Ishikawa (cell line): Measurements from ENCODE around the gene VAX1.
A peak's percentile ranks its signal among the peaks of the same experiment; 100 is the strongest.

Source experiments
- CEBPB ChIP-seq: IDR thresholded peaks from 2 replicates; pipeline ENCODE4 v1.6.1; 2012
- CREB1 ChIP-seq: IDR thresholded peaks from 2 replicates; pipeline ENCODE4 v1.6.1; 2012; ENCODE audit warnings: low read depth
- EGR1 ChIP-seq: IDR thresholded peaks from 2 replicates; pipeline ENCODE4 v1.6.1; 2012
- EP300 ChIP-seq: IDR thresholded peaks from 2 replicates; pipeline ENCODE4 v1.6.1; 2012; ENCODE audit warnings: borderline replicate concordance
- FOXM1 ChIP-seq: IDR thresholded peaks from 2 replicates; pipeline ENCODE4 v1.6.1; 2012; ENCODE audit warnings: low read depth, borderline replicate concordance
- NFIC ChIP-seq: IDR thresholded peaks from 2 replicates; pipeline ENCODE4 v1.6.1; 2012
- RAD21 ChIP-seq: IDR thresholded peaks from 2 replicates; pipeline ENCODE4 v1.6.1; 2012; ENCODE audit warnings: low read depth
- TAF1 ChIP-seq: IDR thresholded peaks from 2 replicates; pipeline ENCODE4 v1.6.1; 2012; ENCODE audit warnings: low read depth, mild to moderate bottlenecking
- TCF12 ChIP-seq: IDR thresholded peaks from 2 replicates; pipeline ENCODE4 v1.6.1; 2012; ENCODE audit warnings: low read depth
- TEAD4 ChIP-seq: IDR thresholded peaks from 2 replicates; pipeline ENCODE4 v1.6.1; 2012
- YY1 ChIP-seq: IDR thresholded peaks from 2 replicates; pipeline ENCODE4 v1.6.1; 2012; ENCODE audit warnings: low read depth
- ZBTB7A ChIP-seq: IDR thresholded peaks from 2 replicates; pipeline ENCODE4 v1.6.1; 2012; ENCODE audit warnings: low read depth
- TF ChIP-seq, protein P1 (sequence below): IDR thresholded peaks from 2 replicates; pipeline ENCODE4 v1.6.1; 2012
- TF ChIP-seq, protein P2 (sequence below): IDR thresholded peaks from 2 replicates; pipeline ENCODE4 v1.6.1; 2012; ENCODE audit warnings: low read depth, mild to moderate bottlenecking
- TF ChIP-seq, protein P3 (sequence below): IDR thresholded peaks from 2 replicates; pipeline ENCODE4 v1.6.1; 2012

Gene VAX1

DNA sequence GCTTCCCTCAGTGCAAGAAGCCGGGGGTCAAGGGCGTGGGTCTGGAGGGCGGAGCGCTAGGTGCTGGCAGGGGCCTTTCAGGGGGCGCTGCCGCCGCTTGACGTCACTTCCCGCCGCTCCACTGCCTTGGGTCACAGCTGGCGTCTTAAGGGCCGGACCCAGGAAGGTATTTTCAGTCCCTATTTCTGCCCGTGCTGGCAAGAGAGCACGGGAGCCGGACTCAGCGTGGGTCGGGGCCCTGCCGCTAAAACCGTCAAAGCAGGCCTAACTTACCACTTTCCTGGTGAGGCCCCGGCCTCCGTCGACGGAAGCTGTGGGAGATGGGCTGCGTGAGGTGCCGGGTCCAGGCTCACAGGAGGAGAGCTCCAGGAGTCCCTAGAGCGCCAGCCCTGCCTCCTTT lies 12.0 kb downstream of the VAX1 start:
- TF ChIP-seq, protein P1, sequence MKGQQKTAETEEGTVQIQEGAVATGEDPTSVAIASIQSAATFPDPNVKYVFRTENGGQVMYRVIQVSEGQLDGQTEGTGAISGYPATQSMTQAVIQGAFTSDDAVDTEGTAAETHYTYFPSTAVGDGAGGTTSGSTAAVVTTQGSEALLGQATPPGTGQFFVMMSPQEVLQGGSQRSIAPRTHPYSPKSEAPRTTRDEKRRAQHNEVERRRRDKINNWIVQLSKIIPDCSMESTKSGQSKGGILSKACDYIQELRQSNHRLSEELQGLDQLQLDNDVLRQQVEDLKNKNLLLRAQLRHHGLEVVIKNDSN, result no peak
- no peak for TF ChIP-seq TCF12
- TF ChIP-seq FOXM1, result no peak
- no peak for TF ChIP-seq EP300
- no peak for TF ChIP-seq CREB1
- TF ChIP-seq, protein P2, sequence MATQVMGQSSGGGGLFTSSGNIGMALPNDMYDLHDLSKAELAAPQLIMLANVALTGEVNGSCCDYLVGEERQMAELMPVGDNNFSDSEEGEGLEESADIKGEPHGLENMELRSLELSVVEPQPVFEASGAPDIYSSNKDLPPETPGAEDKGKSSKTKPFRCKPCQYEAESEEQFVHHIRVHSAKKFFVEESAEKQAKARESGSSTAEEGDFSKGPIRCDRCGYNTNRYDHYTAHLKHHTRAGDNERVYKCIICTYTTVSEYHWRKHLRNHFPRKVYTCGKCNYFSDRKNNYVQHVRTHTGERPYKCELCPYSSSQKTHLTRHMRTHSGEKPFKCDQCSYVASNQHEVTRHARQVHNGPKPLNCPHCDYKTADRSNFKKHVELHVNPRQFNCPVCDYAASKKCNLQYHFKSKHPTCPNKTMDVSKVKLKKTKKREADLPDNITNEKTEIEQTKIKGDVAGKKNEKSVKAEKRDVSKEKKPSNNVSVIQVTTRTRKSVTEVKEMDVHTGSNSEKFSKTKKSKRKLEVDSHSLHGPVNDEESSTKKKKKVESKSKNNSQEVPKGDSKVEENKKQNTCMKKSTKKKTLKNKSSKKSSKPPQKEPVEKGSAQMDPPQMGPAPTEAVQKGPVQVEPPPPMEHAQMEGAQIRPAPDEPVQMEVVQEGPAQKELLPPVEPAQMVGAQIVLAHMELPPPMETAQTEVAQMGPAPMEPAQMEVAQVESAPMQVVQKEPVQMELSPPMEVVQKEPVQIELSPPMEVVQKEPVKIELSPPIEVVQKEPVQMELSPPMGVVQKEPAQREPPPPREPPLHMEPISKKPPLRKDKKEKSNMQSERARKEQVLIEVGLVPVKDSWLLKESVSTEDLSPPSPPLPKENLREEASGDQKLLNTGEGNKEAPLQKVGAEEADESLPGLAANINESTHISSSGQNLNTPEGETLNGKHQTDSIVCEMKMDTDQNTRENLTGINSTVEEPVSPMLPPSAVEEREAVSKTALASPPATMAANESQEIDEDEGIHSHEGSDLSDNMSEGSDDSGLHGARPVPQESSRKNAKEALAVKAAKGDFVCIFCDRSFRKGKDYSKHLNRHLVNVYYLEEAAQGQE, result no peak
- no peak for TF ChIP-seq YY1

DNA sequence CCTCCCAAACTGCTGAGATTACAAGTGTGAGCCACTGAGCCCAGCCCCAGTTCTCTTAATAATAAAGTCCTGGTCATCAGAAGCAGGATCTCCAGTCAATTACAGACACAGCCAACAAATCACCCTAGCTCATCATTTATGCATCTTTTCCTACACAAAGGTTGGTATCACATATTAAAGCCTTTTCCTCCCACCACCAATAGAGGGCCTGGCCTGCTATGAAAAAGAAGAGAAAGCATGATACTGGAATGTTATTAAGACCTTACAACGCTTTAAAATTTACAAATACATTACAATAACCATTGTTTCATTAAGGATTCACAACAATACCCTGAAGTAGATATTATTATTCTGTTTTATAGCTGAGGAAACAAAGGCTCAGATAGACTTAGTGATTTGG lies 25.9 kb downstream of the VAX1 start:
- TF ChIP-seq FOXM1, result no peak
- TF ChIP-seq EP300, result no peak
- TF ChIP-seq RAD21, result peak; percentile 57

DNA sequence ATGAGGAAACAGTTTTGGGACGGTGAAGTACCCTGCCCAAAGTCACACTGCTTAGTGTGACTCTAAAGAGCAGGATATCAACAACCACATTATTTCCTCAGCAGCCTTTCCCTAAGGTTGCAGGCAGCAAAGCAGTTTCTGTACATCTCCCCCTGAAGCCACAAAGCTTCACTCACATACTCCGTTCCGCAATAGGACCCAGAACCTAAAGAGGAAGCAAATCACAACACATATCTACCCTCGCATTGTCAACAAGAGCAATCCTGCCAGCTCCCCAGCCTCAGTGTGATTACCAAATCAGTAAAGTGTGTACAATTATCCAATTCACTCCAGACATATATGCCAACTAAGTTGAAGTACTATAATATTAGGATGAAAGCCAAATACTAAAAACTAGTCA lies 30.8 kb downstream of the VAX1 start:
- TF ChIP-seq, protein P1, result no peak
- TF ChIP-seq TEAD4 (no peak), CEBPB (no peak), TAF1 (no peak), ZBTB7A (no peak), YY1 (no peak), RAD21 (no peak), EGR1 (no peak), TCF12 (no peak), EP300 (no peak), CREB1 (no peak), FOXM1 (no peak), NFIC (no peak)
- TF ChIP-seq, protein P2, result no peak
- TF ChIP-seq, protein P3, sequence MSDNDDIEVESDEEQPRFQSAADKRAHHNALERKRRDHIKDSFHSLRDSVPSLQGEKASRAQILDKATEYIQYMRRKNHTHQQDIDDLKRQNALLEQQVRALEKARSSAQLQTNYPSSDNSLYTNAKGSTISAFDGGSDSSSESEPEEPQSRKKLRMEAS, result no peak

DNA sequence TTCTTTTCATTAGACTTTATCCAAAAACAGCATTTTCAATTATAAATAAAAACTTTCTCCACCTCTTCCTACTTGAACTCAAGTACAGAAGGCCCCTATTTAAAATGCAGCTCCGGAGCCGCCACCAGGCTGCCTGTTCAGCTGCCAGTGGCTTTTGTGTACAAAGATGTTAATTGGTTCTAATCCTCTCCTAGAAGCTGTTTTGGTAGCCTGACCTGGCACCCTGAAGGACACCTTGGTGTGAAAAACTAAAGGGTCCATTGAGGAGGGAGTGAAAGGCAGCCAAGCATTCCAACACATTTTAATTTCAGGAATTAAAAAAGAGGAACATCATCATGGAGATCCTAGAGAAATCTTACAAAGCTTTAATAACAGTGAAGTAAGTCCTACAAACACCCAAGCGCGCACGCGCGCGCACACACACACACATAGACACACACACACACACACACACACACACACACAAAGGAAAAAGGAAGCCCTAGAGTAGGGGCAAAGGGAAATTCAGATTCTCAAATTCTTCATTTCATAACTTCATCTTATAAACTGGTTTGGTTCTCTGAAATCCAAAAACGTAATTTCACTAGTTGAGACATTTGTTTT lies 41.4 kb downstream of the VAX1 start:
- TF ChIP-seq, protein P2, result no peak
- TF ChIP-seq TCF12 (no peak), TAF1 (no peak), EP300 (no peak), NFIC (no peak), RAD21 (no peak), EGR1 (no peak), TEAD4 (no peak)
- TF ChIP-seq, protein P3, result no peak
- TF ChIP-seq, protein P1, result no peak

DNA sequence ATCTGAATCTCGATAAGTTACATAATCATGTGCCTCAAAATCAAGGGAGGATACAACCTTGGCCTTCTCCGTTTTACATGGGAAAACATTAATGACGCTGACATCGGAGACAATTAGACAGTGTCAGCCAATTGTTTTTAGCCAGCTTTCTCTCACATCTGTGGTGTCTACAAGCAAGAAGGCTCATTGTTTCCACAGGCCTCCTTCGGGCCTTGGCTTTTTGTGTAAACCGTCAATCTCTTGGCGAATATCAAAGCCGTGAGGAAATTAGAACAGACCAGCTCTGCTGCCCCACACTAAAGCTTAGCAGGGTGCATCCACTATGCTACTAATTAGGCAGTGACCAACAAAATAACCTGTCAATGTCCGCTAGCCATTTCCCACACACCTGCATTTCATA lies 43.2 kb downstream of the VAX1 start:
- TF ChIP-seq TCF12 (no peak), EP300 (no peak), EGR1 (no peak), RAD21 (no peak), TAF1 (no peak), FOXM1 (no peak), CEBPB (no peak), ZBTB7A (no peak), NFIC (no peak), CREB1 (no peak), YY1 (no peak), TEAD4 (no peak)
- TF ChIP-seq, protein P3, result no peak
- TF ChIP-seq, protein P2, result no peak
- TF ChIP-seq, protein P1, result no peak
